HG03457 (cell line): ENCODE results near the gene DMBX1.

Experiments
- ATAC-seq: cut with Tn5 transposase; IDR thresholded peaks from one replicate; pipeline ENCODE4 v1.9.1; 2021; ENCODE audit warnings: moderate number of reproducible peaks; ENCODE audit not compliant: unreplicated experiment

Gene DMBX1

DNA sequence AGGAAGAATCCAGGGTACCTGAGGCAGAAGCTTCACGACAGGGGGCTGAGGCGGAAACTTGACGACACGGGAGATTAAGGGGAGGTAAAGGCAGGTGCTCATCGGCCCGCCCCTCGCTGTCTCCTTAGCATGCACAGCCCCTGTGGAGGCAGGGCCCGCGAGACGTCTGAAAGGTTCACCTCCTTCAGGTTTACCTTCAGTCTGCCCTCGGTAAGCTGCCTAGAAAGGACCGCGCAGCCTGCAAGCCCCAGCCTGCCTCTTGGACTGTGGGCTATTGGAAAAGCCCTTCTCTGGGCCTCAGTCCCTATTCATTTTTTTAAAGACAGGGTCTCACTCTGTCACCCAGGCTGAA lies 33.3 kb downstream of the DMBX1 start:
- no peak for ATAC-seq

DNA sequence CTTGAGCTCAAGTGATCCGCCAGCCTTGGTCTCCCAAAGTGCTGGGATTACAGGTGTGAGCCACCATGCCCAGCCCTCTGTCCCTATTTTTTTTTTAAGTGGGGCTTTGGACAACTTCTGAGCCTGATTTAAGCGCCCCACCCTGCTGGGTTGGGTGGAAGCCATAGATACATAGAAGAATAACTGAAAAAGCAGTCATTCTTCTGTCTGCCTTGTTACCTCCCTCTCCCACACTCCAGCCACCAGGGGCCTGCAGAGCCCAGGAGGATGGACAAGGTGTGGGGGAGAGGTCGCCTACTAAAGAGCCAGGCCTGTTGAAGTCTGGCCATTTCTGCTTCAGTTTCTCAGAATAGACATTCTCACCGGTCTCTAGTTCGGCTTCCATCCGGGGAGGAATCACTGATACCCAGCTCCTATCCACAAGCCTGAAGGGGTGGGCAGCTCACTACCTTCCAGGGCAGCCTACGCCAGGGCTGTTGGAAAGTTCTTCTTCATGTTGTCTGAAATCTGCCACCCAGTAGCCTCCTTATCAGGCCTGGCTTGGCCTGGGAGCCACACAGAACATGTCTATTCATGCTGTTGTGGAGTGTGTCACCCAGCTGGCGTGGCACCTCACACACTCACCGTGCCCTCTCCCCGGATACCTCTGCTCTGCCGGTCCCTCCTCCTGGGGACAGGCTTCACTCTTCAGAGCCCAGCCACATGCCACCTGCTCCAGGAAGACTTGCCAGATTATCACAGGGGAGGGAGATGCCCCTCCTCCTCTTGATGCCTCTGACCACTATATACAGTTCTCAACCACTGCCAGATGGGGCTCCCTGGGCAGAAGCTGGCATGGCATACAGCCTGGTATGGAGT lies 34.1 kb downstream of the DMBX1 start:
- no peak for ATAC-seq

DNA sequence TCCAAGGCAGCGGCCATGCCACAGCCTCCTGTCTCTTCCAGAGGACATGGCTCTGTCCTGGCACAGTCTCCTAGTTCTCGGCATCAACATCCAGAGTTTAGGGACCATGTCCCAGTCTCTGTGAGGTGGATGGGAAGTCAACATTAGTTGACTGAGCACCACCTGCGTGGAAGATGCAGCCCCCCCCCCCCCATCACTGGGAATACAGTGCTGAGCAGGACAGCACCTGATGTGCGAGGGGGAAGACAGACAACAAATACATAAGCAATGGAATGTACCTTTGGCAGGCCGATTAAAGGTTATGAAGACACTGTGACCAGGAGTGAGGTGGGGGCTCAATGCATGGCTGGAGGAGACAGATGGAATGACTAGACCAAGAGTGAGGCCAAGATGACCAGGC lies 35.2 kb downstream of the DMBX1 start:
- ATAC-seq = no peak

DNA sequence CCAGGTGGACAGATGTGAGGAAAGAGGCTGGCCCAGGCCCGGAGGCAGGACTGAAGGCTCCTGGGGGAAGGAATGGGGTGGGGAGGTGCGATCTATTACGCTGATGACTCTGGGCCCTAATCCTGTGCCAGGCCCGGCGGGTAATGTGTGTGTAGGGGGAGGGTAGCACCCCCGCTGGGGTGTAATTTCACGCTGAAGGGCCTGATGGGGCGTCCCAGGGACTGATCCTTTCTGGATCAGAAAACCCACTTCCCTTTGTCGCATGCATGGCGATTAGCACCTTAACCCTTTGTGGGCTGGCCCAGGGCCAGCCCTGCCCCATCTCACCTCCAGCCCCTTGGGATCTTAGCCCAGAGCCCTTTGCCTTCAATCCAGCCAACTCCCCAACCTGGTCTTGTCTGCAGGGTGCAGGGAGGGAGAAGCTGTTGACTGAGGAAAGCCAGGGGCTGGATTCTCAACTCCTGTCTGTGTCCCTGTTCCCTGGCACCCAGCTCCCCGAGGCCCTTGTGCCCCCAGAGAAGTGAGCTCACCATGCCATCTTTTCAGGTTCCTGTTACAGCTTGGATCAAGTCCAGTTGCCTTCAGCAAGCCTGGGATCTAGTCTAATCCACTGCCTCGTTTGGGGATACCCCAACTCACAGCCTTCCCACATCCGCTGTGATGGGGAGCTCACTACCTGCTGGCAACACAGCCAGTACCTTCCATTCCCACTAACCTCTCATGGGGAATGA lies 35.8 kb downstream of the DMBX1 start:
- ATAC-seq = no peak

DNA sequence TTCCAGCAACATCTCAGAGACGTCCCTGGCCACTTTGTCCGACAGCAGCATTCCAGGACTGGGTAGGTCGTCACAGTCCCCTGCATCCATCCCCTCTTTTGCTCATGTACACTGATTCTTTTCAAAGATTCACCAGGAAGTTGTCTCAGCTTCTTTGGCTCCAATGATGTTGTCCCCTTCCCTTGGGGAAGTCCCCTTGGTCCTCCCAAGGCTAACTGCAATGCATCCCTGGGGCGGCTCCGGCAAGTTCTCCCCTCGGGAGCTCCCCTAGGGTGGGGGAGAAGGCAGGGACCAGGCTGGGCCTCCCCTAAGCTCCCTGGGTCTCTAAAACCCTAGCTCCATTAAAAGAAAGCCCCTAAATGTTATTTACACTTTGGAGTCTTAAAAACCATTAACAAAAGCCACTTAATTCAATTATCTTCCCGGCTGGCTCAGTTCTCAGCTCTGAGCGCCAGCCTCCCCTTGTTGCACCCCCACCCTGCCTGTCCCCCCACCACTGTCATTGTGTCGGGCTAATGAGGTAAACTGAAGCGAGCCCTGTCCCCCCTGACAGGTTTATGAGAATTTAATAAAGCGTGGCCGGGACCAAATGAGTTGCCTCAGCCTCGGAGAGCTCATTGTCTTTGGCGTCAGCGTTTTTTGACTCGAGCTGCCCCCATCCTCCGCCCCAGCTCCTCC lies 36.5 kb downstream of the DMBX1 start:
- ATAC-seq = no peak

DNA sequence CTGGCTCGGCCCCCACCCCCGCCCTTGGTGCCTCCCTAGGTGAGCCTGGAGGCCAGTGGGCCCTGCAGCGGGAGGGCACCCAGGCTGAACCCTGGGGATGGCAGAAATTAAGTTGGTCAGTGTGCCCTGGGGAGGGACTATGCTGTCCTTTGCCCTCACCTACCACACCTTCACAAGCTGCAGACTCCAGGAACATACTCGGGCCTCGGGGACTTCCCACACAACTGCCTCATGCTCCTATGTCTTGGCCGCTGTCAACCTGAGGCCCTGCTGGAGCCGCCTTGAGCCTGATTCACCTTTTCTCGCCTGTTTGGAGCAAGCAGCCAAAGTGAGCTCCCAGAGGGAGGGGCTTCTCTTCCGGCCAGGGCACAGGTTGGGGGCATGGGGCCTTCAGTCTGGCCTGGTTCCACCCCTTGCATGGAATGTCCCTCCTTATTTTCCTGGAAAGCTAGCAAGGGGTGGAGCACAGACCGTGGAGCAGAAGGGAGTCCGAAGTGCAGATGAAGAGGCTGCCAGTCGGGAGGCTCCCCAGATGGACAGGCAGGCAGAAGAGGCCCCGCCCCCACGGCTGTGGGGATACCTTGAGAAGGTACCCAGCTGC lies 37.2 kb downstream of the DMBX1 start:
- ATAC-seq = no peak

DNA sequence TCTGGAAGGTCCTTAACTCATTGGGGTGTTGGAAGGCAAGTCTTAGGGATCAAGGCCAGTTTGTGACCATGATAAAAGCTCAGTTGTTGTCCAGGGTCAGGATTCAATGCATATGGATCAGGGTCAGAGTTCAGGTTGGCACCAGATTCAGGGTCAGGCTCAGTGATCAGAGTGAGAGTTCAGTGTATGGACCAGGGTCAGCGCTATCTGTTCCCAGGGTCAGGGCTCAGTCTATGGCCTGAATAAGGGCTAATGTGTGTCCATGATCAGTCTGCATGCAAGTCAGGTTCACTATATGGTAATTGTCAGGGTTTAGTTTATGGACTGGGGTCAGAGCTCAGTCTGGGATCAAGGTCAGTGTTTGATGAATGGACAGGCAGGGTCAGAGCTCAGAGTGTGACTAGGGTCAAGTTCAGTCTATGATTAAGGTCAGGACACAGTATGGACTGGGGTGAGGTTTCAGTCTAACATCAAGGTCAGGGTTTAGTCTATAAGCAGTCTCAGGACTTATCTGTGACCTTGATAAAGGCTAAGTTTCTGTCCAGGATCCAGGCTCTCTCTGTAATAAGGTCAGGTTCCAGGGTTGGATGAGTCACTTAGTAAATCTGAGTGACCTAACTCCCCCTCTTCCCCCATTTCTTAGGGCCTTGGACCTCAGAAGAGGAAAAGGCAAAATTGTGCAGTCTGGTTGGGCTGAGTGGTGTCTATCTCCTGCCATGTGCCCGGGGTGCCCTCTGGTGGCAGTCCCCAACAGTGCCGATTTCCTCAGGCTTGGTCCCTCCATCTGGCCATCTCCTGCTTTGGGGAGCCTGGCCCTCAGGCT lies 38.0 kb downstream of the DMBX1 start:
- ATAC-seq = no peak

DNA sequence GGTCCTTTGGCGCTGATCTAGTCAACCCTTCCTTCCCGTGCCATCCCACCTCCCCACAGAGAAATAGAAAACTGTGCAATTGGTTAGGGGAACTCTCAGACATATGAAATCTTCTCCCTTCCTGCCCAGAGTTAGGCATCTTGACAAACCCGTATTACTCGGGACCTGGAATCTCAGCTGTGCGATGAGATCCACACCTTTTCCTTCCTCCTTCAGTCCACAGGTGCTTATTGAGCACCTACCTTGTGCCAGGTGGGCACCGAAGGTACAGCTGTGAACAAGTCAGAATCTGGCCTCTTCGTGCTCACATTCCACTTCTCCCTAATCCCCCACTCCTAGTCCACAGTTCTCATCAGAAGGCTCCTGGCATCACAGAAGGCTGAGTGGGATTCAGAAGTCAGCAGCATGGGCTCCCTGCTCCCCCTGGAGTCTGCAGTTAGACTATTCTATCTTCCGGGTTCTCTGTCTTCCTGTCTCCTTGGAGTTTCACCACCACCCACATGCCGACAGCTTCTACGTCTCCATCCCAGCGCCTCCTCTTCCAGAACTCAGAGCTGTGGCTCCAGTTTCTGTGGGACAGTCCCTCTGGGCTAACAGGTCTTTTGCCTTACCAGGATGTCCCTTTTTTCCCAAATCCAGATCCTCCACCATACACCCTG lies 38.8 kb downstream of the DMBX1 start:
- no peak for ATAC-seq

DNA sequence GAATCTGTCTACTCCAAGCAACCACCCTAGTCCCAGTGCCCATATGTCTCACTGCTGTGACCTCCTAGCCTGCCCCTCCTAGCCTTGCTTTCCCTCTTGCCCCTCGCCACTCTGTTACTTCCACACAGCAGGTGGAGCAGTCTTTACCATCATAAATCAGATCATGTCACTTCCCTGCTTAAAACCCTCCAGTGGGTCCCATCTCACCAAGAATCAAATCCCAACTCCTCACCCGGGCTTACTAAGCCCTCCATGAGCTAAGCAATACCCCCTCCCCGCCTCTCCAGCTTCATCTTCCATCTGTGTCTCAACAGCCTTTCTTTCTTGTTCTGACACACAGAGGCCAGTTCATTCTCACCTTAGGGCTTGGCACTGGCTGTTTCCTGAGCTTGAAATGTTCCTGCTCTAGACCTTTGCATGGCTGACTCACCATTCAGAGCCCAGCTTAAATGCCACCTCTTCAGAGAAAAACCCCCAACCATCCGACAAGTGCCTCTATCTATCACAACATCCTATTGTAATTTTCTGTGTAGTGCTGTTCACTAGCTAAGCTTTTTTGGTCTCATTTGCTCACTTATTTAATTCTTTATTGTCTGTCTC lies 39.5 kb downstream of the DMBX1 start:
- no peak for ATAC-seq

DNA sequence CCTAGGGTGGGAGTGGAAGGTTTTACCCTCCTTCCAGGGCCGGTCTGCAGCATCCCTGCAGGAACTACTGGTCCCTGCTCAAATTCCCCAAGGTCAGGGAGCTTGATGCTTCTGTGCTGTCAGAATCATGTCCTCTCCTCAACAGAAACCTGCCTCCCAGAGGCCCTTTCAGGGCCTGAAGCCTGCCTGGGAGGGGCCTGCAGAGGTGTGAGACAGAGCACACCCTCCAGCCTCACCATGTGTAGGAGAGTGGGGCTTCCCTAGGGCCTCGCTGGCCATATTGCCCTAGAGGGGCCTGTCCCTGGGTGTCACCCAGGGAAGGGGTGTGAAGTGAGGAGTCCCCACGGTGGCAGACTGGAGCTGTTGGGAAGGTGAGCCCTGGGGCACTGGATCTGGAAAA lies 40.7 kb downstream of the DMBX1 start:
- no peak for ATAC-seq

DNA sequence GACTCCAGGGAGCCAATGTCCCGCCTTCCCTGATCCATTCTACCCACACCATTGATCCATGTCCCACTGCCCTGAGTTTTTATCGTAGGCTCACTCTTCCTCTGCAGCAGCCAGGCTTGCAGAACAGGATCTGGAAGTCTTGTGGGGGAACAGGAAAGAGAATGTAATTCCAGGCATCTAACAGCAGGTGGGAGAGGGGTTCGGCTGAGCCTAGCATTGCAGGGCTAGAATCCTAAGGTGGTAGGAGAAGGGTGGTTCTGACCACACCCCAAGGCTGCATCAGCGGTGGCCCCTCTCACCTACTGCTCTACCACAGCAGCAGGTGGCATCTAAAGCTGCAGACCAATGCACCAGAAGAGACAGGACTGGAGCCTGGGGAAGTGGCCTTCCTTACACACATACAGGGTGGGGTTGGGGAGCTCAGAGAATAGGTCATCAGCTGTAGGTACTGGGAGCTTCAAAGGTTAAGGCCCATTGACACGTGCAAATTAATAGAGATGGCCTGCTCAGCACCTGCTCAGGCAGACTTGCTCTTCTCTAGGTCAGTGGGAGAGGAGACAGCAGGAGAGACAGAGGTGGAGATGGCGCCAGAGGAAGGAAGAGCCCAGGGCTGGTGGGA lies 41.3 kb downstream of the DMBX1 start:
- no peak for ATAC-seq

DNA sequence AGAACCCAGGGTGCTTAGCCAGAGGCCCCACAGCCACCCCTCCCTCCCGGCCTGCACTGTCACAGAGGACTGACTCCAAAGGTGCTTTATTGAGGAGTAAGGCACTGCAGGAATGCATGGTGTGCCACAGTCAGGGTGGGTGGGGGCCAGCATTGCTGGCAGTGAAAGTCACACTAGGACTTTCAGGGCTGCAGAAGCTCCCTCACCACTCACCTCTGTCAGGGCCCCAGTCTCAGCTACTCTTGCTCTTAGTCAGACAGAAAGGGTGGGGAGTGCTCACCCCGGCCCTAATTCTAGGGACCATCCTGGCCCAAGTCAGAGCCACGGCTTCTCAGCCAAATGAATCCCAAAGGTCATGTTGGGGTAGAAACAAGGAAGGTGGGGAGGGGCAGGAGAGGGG lies 42.5 kb downstream of the DMBX1 start:
- no peak for ATAC-seq

DNA sequence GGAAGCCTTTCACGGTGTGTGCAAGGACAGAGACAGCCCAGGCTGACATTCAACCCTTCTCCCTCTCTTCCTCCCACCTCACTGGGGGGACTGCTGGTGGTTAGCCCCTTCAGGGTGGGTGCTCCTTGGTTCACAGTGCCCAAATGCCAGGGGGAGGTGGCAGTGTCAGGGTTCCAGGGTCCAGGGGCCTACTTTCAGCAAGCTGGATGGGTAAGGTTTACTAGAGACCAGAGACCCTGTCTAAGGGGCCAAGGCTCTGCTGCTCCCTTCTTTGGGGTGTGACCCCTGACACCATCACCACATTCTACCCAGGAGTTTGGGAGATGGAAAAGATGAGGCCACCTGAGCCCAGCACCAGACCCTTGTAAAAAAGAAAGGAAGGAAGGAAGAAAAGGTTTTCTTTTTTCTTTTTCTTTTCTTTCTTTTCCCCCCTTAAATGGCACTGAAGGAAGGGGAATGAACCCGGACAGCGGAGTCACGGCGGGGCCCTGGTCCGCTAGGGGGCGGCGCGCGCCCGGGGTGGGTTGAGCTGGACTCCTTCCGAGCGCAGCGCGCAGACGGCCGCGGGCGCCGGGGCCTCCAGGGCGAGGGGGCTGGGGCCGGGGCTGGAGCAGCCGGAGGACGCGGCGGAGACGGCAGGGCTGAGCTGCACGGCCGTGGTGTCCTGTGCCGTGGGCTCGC lies 43.0 kb downstream of the DMBX1 start:
- ATAC-seq = no peak

DNA sequence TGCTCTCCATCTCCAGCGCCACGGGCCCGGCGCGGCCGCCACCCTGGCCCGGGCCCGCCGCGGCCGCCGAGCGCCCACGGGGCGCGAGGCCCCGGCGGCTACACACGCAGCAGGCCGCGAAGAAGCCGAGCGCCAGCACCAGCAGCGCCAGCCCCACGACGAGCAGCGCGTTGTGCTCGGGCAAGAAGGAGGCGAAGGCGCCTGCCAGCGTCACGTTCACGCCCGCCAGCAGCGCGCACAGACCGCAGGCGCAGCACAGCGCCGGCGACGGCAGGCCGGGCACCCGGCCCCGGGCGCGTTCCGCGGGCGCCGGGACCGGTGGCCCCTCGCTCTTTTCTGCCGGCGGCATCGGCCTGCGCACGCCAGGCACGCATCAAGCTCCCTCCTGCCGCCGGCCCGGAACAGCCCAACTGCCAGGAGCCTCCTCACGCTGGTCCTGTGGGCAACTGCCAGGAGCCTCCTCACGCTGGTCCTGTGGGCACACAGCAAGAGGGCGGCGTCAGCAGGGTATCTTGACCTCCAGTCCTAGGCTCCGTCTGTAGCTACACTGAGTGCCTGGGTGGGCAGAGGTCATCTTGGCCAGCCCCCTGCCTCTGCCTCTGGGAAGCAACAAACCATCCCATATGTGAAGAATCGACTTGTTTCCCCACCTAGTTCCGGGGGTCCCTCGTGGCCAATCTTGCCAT lies 43.7 kb downstream of the DMBX1 start:
- ATAC-seq = no peak

DNA sequence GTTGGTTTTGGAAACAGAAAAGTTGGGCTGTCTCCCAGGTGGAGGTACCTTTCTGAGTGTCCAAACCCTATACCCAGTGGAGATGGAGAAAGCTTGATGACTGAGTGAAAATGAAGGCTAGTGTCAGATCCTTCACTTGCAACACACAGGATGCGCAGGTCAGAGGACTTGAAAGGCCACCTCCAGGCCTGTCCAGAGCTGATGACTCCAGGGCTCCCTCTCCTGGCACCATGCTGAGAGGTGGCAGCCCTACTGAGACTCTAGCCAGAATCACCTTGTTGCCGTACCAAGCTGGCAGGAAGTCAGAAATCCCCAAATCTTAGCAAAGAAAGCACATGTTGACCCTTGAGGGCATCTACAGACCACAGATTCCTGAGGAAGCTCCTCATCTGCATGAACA lies 45.4 kb downstream of the DMBX1 start:
- no peak for ATAC-seq

DNA sequence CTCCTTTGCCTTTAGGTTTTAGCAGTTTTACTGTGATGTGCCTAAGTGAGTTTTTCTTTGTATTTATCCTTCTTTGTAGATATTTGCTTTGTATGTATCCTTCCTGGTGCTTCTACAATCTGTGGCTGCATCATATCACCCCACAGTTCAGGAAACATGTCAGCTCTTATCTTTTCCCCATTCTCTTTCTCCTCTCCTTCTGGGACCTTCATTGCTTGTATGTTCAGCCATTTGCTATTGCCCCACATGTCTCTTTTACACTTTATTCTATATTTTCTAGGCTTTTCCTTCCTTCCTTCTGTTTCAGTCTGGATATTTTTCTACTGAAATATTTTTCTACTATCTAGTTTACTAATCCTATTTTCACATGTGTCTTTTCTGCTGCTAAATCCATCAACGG lies 46.9 kb downstream of the DMBX1 start:
- no peak for ATAC-seq

DNA sequence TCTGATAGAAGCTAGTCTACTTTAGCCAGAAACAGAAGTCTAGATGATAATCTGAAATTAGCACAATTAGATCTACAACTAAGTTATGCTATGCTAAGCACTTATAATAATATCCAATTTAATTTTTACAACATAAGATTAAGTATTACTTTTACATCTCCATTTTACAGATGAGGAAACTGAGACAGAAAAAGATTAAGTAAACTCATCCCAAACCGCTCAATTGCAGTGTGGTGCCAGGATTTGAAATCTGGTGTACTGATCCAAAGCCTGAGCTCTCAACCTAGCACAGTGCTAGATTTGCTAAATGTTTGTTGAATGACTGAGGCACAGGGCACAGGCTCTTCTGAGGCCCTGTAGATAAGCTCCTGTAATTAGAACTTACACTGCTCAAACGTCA lies 48.0 kb downstream of the DMBX1 start:
- ATAC-seq = no peak

DNA sequence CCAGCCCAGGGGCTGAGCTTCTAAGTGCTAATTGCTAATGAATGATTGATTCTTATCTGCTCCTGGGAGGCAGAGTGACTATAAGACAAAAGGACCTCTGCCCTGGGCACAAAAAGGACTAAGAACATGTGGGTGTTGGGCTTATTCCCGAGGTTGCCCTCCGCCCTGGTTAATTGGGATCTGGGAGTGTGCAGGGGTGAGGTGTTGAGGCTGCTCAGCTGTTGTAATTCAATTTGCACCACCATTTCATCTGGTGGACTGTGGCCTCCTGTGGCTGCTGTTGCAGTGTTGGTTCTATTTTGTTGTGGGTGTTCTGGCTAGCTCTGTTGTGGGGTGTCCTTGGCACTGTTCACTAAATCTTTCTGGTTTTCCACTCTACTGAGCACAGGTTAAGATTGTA lies 48.5 kb downstream of the DMBX1 start:
- no peak for ATAC-seq
